ENCODE measurements around the gene PXK. TPM values are rescaled to one million over a fixed set of nuclear protein-coding genes. Genes with fewer than 3 reads are reported as not detected.

The PXK gene
- total RNA-seq, 5 donors from 2014 or later (not counting 1 experiment from before 2014, with no cell fraction given): 17.4 to 23.0 (median 21.8) TPM

GRCh38 chr3:58346368-58346767, 13.7 kb downstream of the PXK start:
- H3K36me3 Mint-ChIP-seq: peaks cover 20% of the 10 kb centered on the region
- ATAC-seq (replicated peaks in 1 of 4) (no peak), DNase-seq (no peak)
- Histone ChIP-seq H3K4me1 (ENCODE audit: control insufficient read depth in 1 of 2, extremely low read depth in 1 of 2, insufficient read depth in 2 of 2, low read length in 2 of 2) (peaks cover 0 to 9% of the 10 kb centered on the region in 2 experiments), H3K36me3 (ENCODE audit: control insufficient read depth in 2 of 2, extremely low read depth in 1 of 2, insufficient read depth in 1 of 2, low read length in 1 of 2) (no peaks in the 10 kb centered on the region), H3K9me3 (no peaks in the 10 kb centered on the region), H3K27ac (ENCODE audit: low read length) (no peak overlapping the region), H3K27me3 (replicated peaks in 1 of 2; ENCODE audit: control insufficient read depth in 2 of 2, extremely low read depth in 1 of 2, insufficient read depth in 2 of 2, low read length in 1 of 2) (no peaks in the 10 kb centered on the region), H3K4me3 (ENCODE audit: control insufficient read depth in 1 of 2, extremely low read depth in 1 of 2, low read length in 1 of 2) (no peak overlapping the region)
- no peaks in the 10 kb centered on the region for H3K27me3 Mint-ChIP-seq
- WGBS (ENCODE audit: insufficient coverage): no CpG with 5 or more reads among the region's 2 CpGs
- no peaks in the 10 kb centered on the region for H3K9me3 Mint-ChIP-seq
- CTCF ChIA-PET: interaction anchor here in 1 of 2 donors (0.9 kb wide), 1 partner anchor 26 kb away, joined by 5 read pairs; no protein-coding TSS in a partner anchor
- H3K27ac Mint-ChIP-seq: no peak overlapping the region
- H3K4me3 Mint-ChIP-seq: no peak overlapping the region
- POLR2A ChIA-PET: no interaction called here
- H3K4me1 Mint-ChIP-seq: peaks cover 25 to 43% (median 42%) of the 10 kb centered on the region in 3 donors

GRCh38 chr3:58347984-58348383, 15.3 kb downstream of the PXK start:
- Histone ChIP-seq H3K9me3 (no peaks in the 10 kb centered on the region), H3K36me3 (ENCODE audit: control insufficient read depth in 2 of 2, extremely low read depth in 1 of 2, insufficient read depth in 1 of 2, low read length in 1 of 2) (no peaks in the 10 kb centered on the region), H3K27me3 (replicated peaks in 1 of 2; ENCODE audit: control insufficient read depth in 2 of 2, extremely low read depth in 1 of 2, insufficient read depth in 2 of 2, low read length in 1 of 2) (no peaks in the 10 kb centered on the region), H3K4me3 (ENCODE audit: control insufficient read depth in 1 of 2, extremely low read depth in 1 of 2, low read length in 1 of 2) (no peak overlapping the region), H3K4me1 (ENCODE audit: control insufficient read depth in 1 of 2, extremely low read depth in 1 of 2, insufficient read depth in 2 of 2, low read length in 2 of 2) (peaks cover 0 to 9% of the 10 kb centered on the region in 2 experiments), H3K27ac (ENCODE audit: low read length) (no peak overlapping the region)
- no CpG with 5 or more reads among the region's 7 CpGs for WGBS (ENCODE audit: insufficient coverage)
- Mint-ChIP-seq H3K27ac (no peak overlapping the region), H3K4me1 (peaks cover 38 to 54% (median 48%) of the 10 kb centered on the region in 3 donors), H3K36me3 (peaks cover 24% of the 10 kb centered on the region), H3K9me3 (no peaks in the 10 kb centered on the region), H3K27me3 (no peaks in the 10 kb centered on the region), H3K4me3 (no peak overlapping the region)
- DNase-seq (no peak), ATAC-seq (replicated peaks in 1 of 4) (no peak)
- POLR2A ChIA-PET: interaction anchor here in 1 of 2 donors (0.5 kb wide), 1 partner anchor 34 kb away, joined by 4 read pairs; no protein-coding TSS in a partner anchor
- CTCF ChIA-PET: interaction anchor here in 1 of 2 donors (1.1 kb wide), 1 partner anchor 68 kb away, joined by 3 read pairs; no protein-coding TSS in a partner anchor

DNA sequence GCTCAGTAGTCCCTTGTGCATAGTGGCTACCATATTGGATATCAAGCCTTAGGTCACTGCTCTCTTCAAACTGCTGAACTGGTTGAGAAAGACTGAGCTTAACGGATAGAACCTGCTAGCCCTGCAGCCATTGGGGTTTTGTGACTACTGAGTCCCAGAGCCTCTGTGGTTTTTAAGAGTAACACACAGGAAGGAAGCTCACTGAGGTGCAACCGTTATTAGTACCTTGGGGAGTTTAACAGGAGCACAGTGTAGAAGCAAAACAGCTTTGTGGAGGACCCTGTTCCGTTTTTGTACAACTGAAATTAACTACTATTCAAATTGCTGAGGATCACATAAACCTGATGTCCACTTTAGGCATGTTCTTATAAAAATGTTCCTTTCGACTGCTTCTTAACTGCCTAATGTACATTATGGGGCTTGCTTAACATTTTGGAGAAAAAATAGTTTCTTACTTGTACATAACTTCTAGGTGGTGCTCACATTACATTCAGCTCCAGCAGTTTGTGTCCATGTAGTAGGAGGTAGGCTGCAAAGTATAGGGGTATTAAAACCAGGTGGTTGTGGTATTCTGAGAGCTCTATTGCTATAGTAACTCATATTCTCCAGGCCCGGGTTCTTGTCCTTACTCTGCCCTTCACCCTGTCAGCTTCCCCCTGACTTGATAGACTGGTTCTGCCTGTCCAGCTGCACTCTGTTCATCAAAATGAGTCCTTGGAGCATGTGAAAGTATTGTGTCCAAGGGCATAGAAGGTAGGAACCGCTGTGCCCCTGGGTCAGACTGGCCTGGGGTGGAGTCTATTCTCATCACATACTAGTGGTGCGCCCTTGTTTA, 17.3 kb downstream of the PXK start:
- no peaks in the 10 kb centered on the region for H3K9me3 ChIP-seq
- Mint-ChIP-seq H3K9me3 (no peaks in the 10 kb centered on the region), H3K27me3 (no peaks in the 10 kb centered on the region), H3K36me3 (peaks cover 21% of the 10 kb centered on the region), H3K4me3 (no peak overlapping the region), H3K27ac (peak overlapping the region in 1 of 2 donors; percentile 37), H3K4me1 (peaks cover 52 to 58% (median 57%) of the 10 kb centered on the region in 3 donors)
- CTCF ChIA-PET: interaction anchor here (0.5 to 0.8 kb wide), 5 partner anchors 11 to 289 kb away, joined by 3 to 8 read pairs (median 8); no protein-coding TSS in a partner anchor
- 0% methylated on average over 2 of the region's 7 CpGs for WGBS (ENCODE audit: insufficient coverage)
- H3K36me3 ChIP-seq (ENCODE audit: control insufficient read depth in 2 of 2, extremely low read depth in 1 of 2, insufficient read depth in 1 of 2, low read length in 1 of 2): no peaks in the 10 kb centered on the region
- no peaks in the 10 kb centered on the region for H3K27me3 ChIP-seq (replicated peaks in 1 of 2; ENCODE audit: control insufficient read depth in 2 of 2, extremely low read depth in 1 of 2, insufficient read depth in 2 of 2, low read length in 1 of 2)
- POLR2A ChIA-PET: interaction anchor here in 1 of 2 donors (0.7 kb wide), 1 partner anchor 71 kb away, joined by 3 read pairs; no protein-coding TSS in a partner anchor
- no peak for DNase-seq
- peak in 2 of 4 experiments; percentile 49 to 63 for ATAC-seq (replicated peaks in 1 of 4)
- no peak overlapping the region for H3K27ac ChIP-seq (ENCODE audit: low read length)
- peaks cover 2 to 25% of the 10 kb centered on the region in 2 experiments for H3K4me1 ChIP-seq (ENCODE audit: control insufficient read depth in 1 of 2, extremely low read depth in 1 of 2, insufficient read depth in 2 of 2, low read length in 2 of 2)
- no peak overlapping the region for H3K4me3 ChIP-seq (ENCODE audit: control insufficient read depth in 1 of 2, extremely low read depth in 1 of 2, low read length in 1 of 2)

DNA sequence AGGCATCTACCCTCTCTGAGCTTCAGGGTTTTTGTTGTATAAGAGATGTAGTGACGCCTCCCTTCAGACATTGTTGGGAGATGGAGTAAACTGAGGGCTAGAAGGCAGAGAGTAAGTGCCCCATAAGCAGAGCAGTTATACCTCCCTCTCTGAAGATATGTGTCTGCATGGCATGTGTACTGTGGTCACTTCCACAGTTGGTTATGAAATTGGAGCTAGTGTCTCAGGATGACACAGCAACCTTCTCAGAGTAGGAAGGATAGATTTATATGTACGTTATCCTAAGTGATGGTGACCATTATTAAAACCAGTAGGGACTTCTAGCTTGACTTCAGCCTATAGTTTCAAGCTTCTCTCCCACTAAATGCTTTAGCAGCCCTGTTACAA, 17.9 kb downstream of the PXK start:
- no peaks in the 10 kb centered on the region for H3K27me3 Mint-ChIP-seq

GRCh38 chr3:58351920-58352319, 19.2 kb downstream of the PXK start:
- Histone ChIP-seq H3K4me1 (ENCODE audit: control insufficient read depth in 1 of 2, extremely low read depth in 1 of 2, insufficient read depth in 2 of 2, low read length in 2 of 2) (peaks cover 2 to 25% of the 10 kb centered on the region in 2 experiments), H3K4me3 (ENCODE audit: control insufficient read depth in 1 of 2, extremely low read depth in 1 of 2, low read length in 1 of 2) (no peak overlapping the region), H3K27me3 (replicated peaks in 1 of 2; ENCODE audit: control insufficient read depth in 2 of 2, extremely low read depth in 1 of 2, insufficient read depth in 2 of 2, low read length in 1 of 2) (no peaks in the 10 kb centered on the region), H3K9me3 (no peaks in the 10 kb centered on the region), H3K36me3 (ENCODE audit: control insufficient read depth in 2 of 2, extremely low read depth in 1 of 2, insufficient read depth in 1 of 2, low read length in 1 of 2) (no peaks in the 10 kb centered on the region), H3K27ac (ENCODE audit: low read length) (no peak overlapping the region)
- Mint-ChIP-seq H3K27ac (peak overlapping the region in 1 of 2 donors; percentile 48), H3K9me3 (no peaks in the 10 kb centered on the region), H3K36me3 (peaks cover 15% of the 10 kb centered on the region), H3K27me3 (no peaks in the 10 kb centered on the region), H3K4me1 (peaks cover 51 to 60% (median 53%) of the 10 kb centered on the region in 3 donors), H3K4me3 (no peak overlapping the region)
- DNase-seq (no peak), ATAC-seq (replicated peaks in 1 of 4) (no peak)
- CTCF ChIA-PET: interaction anchor here in 1 of 2 donors (0.6 kb wide), 1 partner anchor 15 kb away, joined by 3 read pairs; no protein-coding TSS in a partner anchor
- POLR2A ChIA-PET: no interaction called here
- WGBS (ENCODE audit: insufficient coverage): 73% methylated on average over 3 of the region's 3 CpGs

More for the DNA sequence above, 17.9 kb downstream of the PXK start:
- H3K9me3 ChIP-seq: no peaks in the 10 kb centered on the region
- Mint-ChIP-seq H3K4me1 (peaks cover 52 to 62% (median 57%) of the 10 kb centered on the region in 3 donors), H3K36me3 (peaks cover 21% of the 10 kb centered on the region), H3K9me3 (no peaks in the 10 kb centered on the region), H3K27ac (peak overlapping the region in 1 of 2 donors; percentile 37), H3K4me3 (no peak overlapping the region)
- ATAC-seq (replicated peaks in 1 of 4) (no peak), DNase-seq (no peak)
- ChIA-PET POLR2A (no interaction called here), CTCF (interaction anchor here in 1 of 2 donors (0.6 kb wide), 1 partner anchor 31 kb away, joined by 8 read pairs; no protein-coding TSS in a partner anchor)
- no CpG with 5 or more reads among the region's 2 CpGs for WGBS (ENCODE audit: insufficient coverage)
- no peak overlapping the region for H3K4me3 ChIP-seq (ENCODE audit: control insufficient read depth in 1 of 2, extremely low read depth in 1 of 2, low read length in 1 of 2)
- no peaks in the 10 kb centered on the region for H3K36me3 ChIP-seq (ENCODE audit: control insufficient read depth in 2 of 2, extremely low read depth in 1 of 2, insufficient read depth in 1 of 2, low read length in 1 of 2)
- no peak overlapping the region for H3K27ac ChIP-seq (ENCODE audit: low read length)
- H3K27me3 ChIP-seq (replicated peaks in 1 of 2; ENCODE audit: control insufficient read depth in 2 of 2, extremely low read depth in 1 of 2, insufficient read depth in 2 of 2, low read length in 1 of 2): no peaks in the 10 kb centered on the region
- H3K4me1 ChIP-seq (ENCODE audit: control insufficient read depth in 1 of 2, extremely low read depth in 1 of 2, insufficient read depth in 2 of 2, low read length in 2 of 2): peaks cover 2 to 25% of the 10 kb centered on the region in 2 experiments

- no peak overlapping the region for H3K27ac Mint-ChIP-seq
- H3K4me3 ChIP-seq (ENCODE audit: control insufficient read depth in 1 of 2, extremely low read depth in 1 of 2, low read length in 1 of 2): no peak overlapping the region
- H3K4me1 Mint-ChIP-seq: peaks cover 45 to 59% (median 50%) of the 10 kb centered on the region in 3 donors
- ATAC-seq (replicated peaks in 1 of 4): no peak
- 92% methylated on average over 6 of the region's 6 CpGs for WGBS (ENCODE audit: insufficient coverage)
- H3K9me3 Mint-ChIP-seq: no peaks in the 10 kb centered on the region
- no peak overlapping the region for H3K27ac ChIP-seq (ENCODE audit: low read length)
- DNase-seq: no peak
- no peaks in the 10 kb centered on the region for H3K27me3 ChIP-seq (replicated peaks in 1 of 2; ENCODE audit: control insufficient read depth in 2 of 2, extremely low read depth in 1 of 2, insufficient read depth in 2 of 2, low read length in 1 of 2)
- H3K27me3 Mint-ChIP-seq: no peaks in the 10 kb centered on the region
- ChIA-PET CTCF (interaction anchor here in 1 of 2 donors (0.6 kb wide), 2 partner anchors 16 to 136 kb away, joined by 3 to 5 read pairs; no protein-coding TSS in a partner anchor), POLR2A (no interaction called here)
- peaks cover 2 to 25% of the 10 kb centered on the region in 2 experiments for H3K4me1 ChIP-seq (ENCODE audit: control insufficient read depth in 1 of 2, extremely low read depth in 1 of 2, insufficient read depth in 2 of 2, low read length in 2 of 2)
- peaks cover 15% of the 10 kb centered on the region for H3K36me3 Mint-ChIP-seq
- H3K9me3 ChIP-seq: no peaks in the 10 kb centered on the region
- no peak overlapping the region for H3K4me3 Mint-ChIP-seq
- H3K36me3 ChIP-seq (ENCODE audit: control insufficient read depth in 2 of 2, extremely low read depth in 1 of 2, insufficient read depth in 1 of 2, low read length in 1 of 2): no peaks in the 10 kb centered on the region
These were observed 19.9 kb downstream of the PXK start for GRCh38 chr3:58352626-58353025.
